Measurements from ENCODE around the gene LUZP4.
"Not testable (repeated sequence)": the region's sequence is repeated elsewhere in the genome, so short reads cannot be mapped to it uniquely, and the experiment has no call there.

Gene LUZP4

GRCh38 chrX:115339441-115340025 lies 50.0 kb downstream of the LUZP4 start:
- no peak for DNase-seq

DNA sequence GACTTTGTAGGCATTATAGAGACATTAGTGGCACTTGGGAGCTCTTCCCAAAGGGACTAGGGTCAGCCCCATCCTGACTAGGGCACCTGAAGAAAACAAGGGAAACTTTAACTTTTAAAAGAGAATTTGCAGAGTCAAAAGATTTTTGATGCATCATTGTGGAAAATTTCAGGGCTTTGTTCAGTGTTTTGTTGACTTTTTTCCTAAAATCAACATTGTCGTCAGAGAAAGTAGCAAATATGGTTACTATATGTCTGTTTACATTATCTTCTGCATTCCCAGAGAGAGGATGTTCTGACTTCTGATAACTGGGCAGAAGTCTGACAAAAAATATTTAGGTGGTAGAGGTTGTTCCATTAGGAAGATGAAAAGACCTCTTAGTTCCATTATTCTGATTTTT lies 51.9 kb downstream of the LUZP4 start:
- no peak for DNase-seq

GRCh38 chrX:115344885-115345614 lies 55.5 kb downstream of the LUZP4 start:
- DNase-seq = no peak

DNA sequence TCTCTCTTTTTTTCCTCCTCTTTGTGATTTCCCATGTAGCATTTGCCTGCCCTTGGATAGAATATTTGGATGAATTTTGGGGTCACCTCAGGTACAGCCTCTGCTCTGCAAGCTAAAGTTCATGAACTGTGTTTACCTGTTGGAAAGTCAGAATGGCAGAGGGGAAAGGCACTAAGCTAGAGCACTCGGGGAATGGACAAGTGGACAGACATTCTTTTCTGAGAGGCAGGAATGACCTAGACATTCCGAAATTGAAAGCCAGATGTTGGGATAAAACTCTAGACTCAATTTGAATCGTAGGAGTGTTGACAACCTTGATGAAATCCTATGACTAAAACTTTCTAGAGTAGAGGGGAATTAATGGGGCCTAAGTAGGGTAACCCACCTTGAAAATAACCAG lies 56.1 kb downstream of the LUZP4 start:
- no peak for DNase-seq

DNA sequence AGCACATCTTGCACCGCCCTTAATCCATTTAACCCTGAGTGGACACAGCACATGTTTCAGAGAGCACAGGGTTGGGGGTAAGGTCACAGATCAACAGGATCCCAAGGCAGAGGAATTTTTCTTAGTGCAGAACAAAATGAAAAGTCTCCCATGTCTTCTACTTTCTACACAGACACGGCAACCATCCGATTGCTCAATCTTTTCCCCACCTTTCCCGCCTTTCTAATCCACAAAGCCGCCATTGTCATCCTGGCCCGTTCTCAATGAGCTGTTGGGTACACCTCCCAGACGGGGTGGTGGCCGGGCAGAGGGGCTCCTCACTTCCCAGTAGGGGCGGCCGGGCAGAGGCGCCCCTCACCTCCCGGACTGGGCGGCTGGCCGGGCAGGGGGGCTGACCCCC lies 57.2 kb downstream of the LUZP4 start:
- DNase-seq = not testable (repeated sequence)

DNA sequence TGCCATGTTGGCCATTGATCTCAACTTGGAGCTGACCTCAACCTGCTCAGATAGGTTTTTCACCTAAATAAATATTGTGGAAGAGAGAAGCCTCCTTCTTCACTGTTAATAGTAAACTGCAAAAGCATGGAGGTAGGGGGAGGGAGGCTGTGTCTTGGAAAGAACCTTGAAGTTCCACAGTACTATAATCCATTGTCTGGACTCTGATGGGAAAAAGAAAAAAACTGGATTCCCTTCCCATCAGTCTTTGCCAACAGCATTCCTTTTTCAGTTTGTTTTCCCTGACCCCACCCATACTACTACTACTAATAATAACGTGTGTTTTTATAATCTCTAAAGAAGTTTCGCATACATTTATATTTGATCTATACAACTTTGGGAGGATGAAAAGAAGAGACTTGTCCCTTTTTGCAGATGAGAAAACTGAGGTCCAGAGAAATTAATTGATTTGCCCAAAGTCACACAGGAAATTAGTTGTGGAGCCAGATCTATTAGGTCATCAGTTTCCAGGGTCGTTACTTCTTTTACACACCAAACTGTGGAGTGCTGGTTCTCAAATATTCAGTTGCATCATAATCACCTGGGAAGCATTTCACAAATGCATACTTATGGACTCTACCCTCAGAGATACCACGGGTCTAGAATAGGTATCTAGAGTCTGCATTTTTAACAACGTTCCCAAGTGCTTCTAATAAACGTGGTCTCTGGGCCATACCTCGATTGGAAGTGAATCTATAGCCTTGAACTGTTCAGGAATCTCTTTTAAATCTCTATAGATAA lies 59.1 kb downstream of the LUZP4 start:
- no peak for DNase-seq

DNA sequence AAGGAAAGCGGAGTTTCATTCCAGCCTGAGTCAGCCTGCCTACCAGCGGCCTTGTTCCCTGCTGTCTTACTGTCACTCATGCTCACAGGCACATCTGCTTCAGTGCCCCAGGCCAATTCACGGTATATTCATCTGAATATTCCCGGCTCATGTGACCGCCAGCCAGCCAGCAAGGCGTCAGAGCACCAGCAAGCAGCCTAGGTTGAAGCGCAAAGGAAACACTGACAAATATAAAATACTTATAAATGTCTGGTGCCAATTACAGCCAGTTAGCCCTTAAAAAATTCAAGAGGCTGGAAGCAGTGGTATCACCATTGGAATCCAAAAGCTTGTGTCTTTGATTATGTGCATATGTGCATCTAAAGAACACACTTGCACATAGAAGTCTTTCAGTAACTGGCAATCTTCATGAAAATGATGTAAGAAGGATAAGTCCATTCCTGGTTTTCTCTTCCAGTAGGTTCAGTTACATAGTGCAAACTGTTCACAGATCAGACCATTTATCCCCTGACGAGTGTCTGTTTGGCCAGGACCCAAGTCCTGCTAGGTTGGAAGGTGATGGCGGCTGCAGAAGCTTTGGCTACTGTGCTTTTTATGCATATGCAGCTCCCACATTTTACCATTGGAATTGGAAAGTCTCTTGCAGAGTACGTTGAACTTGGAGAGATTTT lies 61.3 kb downstream of the LUZP4 start:
- DNase-seq = no peak

DNA sequence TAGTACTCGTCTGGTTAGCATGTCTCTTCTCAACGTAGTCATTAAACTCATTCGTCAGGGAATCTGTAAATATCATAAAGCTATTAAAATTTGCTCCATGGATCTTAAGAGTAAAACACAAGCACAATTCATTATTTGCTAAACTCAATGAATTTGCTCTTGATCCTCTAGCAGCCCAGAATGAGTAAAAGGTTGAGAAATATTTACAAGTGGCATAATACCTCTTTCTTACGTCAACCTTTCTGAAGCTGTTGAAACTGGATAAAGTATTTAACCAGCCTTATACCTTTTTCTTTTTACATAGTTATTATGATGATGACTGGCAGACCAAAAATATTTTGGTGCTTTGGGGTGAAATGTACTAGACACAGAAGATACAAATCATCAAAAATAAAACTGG lies 66.9 kb downstream of the LUZP4 start:
- no peak for DNase-seq
